Non-pigmented ciliary epithelial cell (primary cell): ENCODE measurements around the gene CCDC154.
"Not testable (repeated sequence)": the region's sequence is repeated elsewhere in the genome, so short reads cannot be mapped to it uniquely, and the experiment has no call there.

Source experiments
- DNase-seq: peaks from one replicate; pipeline ENCODE4 v3.0.0-alpha.2; 2010; ENCODE audit warnings: low read depth

CCDC154 gene

DNA sequence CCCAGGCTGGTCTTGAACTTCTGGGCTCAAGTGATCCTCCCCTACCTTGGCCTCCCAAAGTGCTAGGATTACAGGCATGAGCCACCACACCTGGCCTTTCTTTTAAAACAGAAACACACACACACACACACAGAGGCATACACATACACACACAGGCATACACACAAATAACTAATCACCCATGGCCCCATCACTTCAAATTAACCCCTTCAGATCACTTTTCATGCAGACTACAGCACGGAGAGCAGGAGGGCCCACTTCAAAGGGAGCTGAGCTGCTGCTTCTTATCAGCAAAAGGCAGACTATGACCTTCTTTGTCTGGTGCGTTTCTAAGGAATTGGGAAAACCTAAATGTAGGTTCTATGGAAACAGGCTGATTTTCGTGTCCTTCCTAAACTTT is 28.6 kb upstream of the CCDC154 start:
- DNase-seq, result no peak

DNA sequence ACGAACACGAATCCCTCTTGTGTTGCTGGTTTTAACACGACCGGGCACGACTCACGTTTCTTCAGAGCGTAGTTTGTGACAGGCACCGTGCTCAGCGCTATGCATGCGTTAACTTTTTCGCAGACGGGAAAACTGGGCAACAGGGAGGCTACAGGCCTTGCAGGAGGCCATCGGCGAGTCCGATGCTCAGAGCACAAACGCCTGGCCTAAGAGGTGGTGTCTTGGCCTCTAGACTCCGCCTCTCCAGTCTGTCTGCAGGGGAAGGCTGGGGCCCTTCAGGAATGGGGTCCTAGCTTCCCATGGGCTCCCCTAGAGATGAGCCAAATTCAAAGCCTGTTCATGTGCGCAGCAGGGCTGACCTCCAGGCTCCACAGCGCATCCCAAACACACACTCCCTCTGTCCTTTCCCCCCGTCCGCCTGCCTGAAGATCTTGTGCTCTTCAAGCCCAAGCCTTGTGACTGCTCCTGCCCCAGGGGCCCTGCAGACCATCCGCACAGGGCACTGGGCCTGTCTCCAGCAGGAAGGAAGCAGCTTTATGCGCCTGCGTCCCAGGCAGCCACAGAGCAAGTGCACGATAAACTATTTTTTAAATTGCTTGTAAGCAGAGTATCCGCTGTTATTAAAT is 27.3 kb upstream of the CCDC154 start:
- no peak for DNase-seq

DNA sequence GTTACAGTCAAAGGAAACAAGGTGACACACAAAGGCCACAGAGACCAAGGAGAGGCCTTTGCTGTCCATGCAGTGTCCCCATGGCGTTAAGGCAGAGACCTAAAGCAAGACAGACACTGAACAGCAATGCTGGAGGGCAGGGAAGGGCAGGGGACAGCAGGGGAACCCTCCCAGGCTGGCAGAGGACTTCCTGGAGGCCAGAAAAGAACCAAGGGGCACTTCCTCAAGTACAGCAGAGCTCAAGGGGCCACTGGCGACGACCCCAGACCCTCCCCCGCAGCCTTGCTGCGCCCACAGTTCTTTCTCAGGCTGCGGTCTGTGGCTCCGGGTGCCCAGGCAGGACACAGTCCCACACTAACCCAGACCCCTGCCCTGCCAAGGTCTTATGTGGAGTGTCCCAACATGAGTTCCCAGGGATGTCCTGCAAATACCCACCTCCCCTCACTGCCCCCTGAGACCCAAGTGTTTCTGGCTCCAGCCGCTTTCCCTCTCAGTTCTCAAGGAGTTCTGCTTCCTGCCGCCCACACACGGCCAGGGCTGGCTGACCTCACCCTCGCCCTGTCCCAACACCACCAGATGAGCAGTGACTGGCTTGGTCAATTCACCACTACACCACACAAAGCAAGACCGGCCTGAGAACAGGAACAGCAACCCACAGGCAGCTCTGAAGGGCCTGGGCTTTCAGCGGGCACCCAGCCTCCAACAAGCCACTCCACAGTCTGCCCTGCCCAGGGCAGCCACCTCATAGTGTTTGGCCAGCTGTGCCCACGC is 26.3 kb upstream of the CCDC154 start:
- DNase-seq, result no peak

- no peak for DNase-seq
Observed at GRCh38 chr16:1469693-1470201, 25.4 kb upstream of the CCDC154 start.

DNA sequence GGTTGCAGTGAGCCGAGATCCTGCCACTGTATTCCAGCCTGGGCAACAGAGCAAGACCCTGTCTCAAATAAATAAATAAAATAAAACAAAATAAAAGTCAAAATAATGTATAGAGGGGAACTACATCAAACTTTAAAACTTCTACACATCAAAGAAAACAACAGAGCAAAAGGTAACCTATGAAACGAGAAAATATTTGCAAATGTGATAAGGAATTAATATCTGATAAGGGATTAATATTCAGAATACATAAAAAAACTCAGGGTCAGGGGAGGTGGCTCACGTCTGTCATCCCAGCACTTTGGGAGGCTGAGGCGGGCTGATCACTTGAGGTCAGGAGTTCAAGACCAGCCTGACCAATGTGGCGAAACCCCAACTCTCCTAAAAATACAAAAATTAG is 24.8 kb upstream of the CCDC154 start:
- DNase-seq, result not testable (repeated sequence)

- no peak for DNase-seq
Observed at GRCh38 chr16:1468426-1468810, 24.1 kb upstream of the CCDC154 start.

- DNase-seq, result no peak
Observed at GRCh38 chr16:1466968-1467521, 22.7 kb upstream of the CCDC154 start.

DNA sequence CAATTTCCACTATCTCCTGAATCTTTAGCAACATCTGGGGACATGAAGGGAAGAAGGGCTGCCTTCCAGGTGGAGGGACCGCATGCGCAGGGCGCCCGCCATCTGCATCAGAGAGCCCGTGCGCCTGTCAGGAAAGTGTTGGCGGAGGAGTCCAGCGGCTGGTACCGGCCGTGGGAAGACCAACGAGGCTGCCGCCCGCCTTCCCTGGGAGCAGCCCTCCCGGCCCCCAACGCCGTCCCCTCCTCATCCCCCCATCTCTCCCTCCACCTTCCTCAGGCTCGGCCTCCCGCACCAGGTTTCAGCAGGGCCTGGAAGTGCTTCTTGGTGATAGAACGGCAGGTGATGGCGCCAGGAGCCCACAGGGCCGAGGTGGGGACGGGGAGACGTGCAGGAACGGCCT is 21.7 kb upstream of the CCDC154 start:
- no peak for DNase-seq

- no peak for DNase-seq
Observed at GRCh38 chr16:1465567-1465915, 21.2 kb upstream of the CCDC154 start.

DNA sequence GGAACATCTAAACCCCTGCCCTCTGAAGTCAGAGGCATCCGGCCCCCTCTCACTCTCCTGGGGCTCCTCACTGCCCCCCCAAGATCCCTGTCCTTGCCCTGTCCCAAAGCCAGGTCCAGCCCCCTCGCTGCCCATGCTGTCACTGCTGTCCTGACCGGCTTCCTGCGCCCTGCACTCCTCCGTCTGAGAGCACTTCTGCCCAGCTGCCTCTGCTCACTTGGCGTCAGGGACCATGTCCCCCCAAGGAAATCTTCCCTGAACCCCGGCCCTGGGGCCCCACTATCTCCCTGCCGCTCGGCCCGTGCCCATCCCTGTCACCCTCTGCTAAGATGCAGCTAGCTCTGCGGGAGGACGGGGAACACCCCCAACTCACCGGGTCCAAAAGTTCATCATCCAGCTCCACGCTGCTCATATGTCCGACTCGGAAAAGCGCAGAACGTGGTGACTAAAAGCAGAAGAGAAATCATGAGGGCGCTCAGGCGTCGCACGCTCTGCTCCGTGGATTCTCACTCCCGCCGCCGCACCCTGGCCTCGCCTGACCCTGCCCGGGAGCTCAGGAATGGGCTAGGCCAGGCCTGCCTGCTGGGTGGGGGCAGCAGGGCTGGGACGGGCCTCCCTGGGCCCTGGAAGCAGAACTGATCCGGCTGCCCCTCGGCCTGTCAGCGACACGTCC is 20.7 kb upstream of the CCDC154 start:
- no peak for DNase-seq

- no peak for DNase-seq
Observed at GRCh38 chr16:1464196-1464893, 20.0 kb upstream of the CCDC154 start.

- no peak for DNase-seq
Observed at GRCh38 chr16:1461146-1461545, 16.8 kb upstream of the CCDC154 start.

- no peak for DNase-seq
Observed at GRCh38 chr16:1460602-1461138, 16.3 kb upstream of the CCDC154 start.

DNA sequence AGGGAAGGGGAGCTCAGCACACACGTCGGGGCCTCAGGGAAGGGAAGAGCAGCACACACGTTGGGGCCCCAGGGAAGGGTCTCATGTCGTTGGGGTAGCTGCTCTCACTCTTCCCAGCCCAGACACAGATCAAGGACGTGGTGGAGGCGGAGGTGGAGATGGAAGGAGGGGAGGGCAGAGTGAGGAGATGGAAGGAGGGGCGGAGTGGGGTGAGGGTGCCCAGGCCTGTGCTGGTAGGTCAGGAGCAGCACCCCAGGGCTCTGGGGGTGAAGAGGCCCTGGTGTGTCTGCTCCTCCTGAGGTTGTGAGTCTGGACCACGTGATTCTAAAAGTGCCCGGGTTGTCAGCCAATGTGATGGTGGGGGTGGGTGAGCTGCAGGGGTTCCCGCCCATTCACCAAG is 15.6 kb upstream of the CCDC154 start:
- DNase-seq, result no peak

DNA sequence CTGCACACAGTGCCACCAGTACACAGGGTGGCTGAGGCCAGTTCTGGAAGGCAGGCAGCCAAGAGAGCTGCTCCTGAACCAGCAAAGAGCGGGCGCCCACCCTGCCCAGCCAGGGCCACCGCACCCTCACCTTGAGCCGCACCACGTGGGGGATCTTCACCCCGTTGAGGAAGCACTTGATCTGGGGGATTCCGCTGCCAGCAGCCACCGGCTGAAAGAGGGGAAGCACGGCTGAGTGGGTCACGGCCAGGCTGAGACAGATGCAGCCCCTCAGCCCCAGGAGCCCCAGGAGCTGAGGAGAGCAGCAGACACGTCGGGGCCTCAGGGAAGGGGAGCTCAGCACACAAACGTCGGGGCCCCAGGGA is 14.6 kb upstream of the CCDC154 start:
- DNase-seq, result no peak

DNA sequence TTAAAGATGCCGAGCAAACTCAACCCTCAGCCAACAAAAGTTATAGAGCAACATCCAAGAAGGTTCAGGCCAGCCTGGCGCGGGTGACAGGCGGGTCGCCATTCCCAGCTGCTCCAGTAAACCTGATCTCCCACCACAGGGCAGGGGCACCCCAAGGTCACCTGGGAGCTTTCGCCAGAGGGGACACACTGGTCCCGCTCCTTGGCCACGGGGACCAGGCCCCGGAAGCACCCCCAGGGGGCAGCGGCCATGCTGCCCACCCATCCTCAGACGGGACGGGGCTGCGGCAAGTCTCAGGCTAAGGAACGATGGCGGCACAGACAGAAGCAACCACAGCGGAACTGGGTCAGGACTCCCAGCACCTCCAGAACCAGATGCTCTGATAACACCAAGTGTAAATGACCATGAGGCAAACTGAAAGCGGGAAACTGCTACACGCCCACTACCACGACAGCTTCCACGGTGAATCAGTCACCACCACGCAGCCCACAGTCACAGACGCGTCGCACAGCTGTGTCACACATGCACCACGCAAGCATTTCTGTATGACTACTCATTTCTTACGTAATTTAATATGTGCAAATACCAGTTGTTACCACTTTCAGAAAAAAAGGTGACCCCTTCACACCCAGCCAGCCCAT is 14.1 kb upstream of the CCDC154 start:
- DNase-seq, result no peak

DNA sequence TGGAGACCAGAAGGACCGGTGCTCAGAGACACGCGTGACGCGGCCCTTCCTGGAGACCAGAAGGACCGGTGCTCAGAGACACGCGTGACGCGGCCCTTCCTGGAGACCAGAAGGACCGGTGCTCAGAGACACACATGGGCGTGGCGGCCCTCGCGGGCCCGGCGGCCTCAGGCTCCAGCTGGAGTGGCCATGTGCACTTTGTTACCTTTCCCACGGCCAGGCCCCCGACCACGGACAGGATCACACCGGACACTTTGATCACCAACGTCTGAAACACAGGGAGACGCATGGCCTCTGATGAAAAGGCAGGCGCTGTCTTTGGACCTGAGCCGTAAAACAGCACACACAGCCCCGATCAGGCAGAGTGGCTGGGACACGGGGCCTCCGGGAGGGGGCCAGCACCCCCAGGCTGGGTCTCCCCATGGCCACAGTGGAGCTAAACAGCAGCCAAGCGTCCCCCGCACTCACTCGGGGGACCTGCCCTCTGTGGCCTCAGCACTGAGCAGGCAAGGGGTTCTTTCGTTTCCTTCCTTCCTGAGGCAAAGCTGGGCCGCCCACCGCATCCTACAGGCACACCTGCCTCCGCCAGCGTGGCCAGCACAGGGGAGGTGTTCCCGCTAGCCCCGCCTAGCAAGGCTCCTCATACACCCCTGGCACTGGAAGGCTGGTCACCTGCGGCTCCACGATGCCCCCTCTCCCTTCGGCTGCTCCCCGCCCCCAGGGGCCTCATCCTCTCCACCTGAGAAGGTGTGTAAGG is 13.3 kb upstream of the CCDC154 start:
- no peak for DNase-seq

DNA sequence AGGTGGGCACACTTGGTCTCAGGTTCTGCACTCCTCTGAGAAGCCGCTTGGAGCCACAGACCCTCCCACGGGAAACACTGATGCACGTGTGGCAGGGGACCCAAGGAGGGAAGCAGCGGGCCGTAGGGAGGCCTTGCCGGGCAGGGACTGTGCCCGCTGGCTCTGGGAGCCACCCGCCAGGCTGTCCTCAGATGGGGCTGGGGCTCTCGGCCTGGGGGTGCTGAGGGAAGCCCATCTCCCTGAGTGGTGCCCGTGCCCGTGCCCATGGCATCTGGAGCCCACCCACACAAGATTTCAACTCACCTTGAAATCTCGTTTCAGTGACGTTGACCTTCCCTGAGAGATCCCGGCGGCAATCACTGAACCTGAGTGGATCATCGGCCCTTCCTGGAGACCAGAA is 12.6 kb upstream of the CCDC154 start:
- no peak for DNase-seq

DNA sequence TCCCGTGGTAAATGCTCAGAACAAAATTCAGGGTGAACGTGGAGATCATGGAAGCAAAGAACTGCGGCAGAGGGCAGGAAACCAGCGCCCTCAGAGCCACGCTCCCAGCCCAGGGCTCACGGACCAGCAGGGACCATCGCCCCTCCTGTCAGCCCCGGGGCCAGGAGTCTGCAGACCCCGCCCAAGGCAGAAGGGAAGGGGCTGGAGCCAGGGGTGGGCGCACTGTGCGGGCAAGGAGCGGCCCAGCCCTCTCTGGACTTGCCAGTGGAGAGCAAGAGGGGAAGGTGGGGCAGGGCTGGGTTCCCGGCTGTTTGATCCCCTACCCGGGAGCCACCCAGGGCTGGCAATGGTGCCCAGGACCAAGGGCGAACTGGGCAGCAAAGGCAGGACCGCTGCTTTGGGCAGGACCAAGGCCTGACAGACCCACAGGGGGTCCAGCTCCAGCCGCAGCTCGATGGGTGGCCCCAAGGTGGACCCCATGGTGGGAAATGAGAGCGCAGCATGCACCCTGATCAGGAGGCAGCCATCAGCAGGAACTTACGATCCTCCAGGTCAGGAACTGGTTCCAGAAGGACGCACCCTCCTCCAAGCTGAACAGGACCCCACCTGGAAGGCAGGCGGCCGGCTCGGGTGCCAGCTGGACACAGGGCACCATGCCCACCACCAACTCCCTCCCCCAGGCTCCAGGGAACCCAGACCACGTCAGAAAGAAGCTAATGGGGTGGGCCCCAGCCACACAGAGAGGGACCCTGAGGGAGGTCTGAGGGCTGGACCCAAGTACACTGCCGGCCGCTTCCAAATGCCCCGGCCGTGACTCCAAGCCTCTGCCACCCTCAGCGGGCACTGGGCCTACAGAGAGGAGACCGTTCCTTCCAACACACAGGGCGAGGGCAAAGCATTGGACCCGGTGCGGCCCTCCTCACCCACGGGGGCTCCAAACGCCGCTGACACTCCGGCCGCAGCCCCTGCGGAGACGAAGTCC is 11.1 kb upstream of the CCDC154 start:
- no peak for DNase-seq

DNA sequence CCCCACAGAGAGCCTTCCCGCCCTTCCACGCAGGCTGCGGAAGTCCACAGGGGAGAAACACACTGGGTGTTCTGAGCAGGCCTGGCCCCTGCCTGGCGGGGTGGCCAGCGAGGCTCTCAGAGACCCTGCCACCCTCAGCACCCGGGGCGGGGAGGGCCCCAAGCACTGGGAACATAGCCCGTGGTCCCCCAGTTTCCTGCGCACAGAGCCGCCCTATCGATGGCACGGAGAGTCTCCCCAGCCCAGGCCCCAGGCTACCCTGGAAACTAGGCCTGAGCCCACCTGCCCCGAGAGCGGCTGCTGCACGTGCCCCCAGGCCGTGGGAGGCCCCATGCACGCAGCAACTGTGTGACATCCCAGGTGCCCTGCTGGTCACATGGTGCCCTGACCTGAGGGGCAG is 10.2 kb upstream of the CCDC154 start:
- DNase-seq, result no peak
